Hematopoietic multipotent progenitor cell treated with erythropoietin and hydrocortisone succinate and interleukin-3 and kit ligand, for 8 days (in vitro differentiated cells): ENCODE results near the gene ANKRD12.

ENCODE experiments used
- DNase-seq: peaks from one replicate; pipeline ENCODE4 v3.0.0-alpha.2; 2015

ANKRD12 gene

DNA sequence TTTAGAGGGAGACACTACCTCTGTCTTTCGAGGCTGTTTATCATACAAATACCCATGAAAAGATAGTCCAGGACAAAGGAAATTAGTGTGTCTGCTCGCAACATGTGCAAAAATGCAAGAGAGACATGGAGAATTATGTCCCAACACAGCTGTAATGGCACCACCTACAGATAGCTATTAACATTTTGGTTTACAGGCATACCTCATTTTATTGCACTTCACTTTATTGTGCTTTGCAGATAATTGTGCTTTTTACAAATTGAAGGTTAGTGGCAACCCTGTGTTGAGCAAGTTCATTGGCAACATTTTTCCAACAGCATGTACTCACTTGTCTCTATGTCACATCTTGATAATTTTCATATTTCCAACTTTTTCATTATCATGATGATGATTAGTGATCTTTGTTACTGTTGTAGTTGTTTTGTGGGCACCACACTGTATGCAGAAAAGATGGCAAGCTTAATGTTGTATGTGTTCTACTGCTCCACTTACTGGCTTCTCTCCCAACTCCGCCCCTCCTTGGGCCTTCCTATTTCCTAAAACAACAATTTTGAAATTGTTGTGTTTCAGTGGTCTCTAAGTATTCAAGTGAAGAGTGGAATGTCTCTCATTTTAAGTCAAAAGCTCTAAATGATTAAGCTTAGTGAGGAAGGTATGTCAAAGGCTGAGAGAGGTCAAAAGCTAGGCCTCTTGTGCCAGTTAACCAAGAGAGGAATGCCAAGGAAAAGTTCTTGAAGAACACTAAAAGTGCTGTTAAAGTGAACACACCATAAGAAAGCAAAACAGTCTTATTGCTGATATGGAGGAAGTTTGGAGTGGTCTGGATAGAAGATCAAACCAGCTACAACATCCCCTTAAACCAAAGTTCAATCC is 52.0 kb downstream of the ANKRD12 start:
- DNase-seq = no peak

DNA sequence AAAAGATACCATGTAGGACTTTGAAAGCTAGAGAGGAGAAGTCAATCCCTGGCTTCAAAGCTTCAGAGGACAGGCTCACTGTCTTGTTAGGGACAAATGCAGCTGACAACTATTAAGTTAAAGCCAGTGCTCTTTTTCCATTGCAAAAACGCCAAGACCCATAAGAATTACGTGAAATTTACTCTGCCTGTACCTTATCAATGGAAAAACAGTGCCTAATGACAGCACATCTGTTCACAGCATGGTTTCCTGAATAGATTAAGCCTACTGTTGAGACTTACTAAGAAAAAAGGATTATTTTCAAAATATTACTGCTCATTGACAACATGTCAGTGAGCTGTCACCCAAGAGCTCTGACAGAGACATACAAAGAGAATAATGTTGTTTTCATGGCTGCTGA is 52.9 kb downstream of the ANKRD12 start:
- DNase-seq = peak; percentile 78

DNA sequence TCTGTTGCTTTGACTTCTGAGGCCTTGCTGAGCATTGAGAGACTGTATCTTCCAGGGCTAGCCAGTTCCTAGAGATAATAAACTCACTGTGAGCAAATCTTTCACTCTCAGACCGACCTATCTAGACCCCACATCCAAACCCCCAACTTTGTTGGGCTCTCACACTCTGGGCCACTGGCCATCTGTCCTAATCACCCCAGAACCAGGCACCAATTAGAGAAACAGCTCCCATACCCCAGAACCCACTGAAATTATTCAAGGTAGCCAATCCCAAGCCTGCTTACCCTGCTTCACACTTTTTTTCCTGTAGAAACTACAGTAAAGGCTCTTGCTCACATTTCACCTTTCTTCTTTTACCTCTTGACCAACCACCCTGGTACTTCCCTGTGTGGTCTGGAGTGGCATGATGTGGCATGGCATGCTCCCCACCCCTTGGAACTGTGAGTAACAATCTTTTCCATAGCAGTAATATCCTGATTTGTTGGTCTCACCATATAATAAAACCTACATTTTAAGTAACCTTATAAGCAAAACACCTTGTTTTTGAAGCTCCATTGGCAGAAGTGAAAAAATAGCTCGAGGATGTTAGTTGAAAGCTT is 55.2 kb downstream of the ANKRD12 start:
- peak; percentile 96 for DNase-seq

DNA sequence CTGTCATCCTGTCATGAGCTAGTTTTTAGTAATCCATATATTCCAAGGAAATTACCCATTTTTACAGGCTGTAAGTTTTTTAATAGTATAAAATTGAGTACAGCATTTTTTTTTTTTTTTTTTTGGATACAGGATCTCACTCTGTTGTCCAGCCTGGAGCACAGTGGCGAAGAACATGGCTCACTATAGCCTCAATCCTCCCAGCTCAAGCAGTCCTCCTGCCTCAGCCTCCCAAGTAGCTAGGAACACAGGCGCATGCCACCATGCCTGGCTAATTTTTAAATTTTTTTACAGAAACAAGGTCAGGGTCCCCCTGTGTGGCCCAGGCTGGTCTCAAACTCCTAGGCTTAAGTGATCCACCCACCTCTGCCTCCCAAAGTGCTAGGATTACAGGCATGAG is 56.5 kb downstream of the ANKRD12 start:
- no peak for DNase-seq

DNA sequence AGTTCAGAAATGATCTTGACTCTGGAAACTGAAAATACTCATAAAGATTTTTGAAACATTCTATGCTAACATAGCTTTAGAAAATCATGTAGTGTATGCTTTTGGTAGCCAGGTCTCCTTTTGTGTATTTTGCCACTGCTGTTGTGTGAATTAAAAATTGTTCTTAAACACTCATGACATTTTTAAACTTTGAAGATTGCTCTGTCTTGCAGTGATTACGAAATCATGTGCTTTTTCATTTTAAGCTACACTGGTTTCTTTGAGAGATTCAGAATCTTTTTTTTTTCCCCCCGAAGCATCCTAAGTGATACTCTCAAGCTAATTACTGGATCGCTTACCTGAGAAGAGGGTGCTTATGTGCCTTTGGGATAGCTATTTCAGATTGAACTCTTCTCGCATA is 60.0 kb downstream of the ANKRD12 start:
- DNase-seq = no peak

DNA sequence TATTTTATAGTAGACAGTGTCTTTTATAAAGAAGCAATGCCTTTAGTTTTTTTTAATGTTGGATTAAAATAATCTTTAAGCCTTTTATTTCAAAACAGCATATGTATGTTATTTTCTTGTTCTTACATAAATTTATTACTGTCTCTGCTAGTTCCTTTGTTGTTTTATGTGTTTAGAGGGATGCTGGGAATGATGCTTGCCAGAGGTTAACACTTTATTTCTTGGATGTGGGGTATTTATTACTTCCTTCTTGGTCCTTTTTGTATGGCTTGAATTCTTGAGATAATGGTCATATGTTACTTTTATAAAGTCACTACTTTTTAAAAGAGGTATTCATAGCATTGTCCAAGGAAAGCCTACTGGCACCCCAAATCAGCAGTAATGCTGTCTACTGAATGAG is 63.1 kb downstream of the ANKRD12 start:
- DNase-seq = no peak

DNA sequence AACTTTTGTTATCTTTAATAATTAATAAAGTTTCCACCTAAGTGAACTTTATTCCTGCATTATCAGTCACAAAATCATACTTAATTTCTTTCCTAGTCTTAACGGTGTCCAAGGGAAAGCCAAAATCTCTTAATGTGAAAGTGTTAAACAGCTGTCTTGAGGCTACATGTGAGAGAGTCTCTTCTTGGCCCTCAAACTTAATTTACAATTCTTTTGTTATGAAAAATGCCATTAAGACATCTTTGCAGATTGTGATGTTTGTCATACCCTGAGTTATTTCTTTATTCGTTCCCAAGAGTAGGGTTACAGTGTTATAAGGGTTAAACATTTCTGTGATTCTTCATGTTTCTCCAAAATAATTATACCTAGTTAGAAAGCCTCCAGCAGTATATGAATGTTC is 64.6 kb downstream of the ANKRD12 start:
- DNase-seq = no peak

DNA sequence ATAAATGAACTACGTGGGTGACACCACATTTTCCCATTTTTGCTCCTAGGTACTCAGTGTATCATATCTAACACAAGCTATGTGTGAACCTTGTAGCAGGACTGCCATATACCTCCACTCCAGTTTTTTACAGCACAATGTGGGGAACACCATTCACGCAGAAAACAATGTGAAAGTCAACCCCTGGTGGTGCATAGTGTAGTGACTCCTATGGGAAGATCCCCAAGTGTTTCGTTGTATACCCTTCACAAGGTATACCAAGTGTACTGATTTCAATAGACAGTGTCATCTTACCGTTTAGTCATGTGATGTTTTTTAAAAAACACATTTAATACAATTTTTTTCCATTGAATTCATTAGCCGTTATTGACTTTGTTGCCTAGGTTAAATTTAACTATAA is 68.1 kb downstream of the ANKRD12 start:
- no peak for DNase-seq

DNA sequence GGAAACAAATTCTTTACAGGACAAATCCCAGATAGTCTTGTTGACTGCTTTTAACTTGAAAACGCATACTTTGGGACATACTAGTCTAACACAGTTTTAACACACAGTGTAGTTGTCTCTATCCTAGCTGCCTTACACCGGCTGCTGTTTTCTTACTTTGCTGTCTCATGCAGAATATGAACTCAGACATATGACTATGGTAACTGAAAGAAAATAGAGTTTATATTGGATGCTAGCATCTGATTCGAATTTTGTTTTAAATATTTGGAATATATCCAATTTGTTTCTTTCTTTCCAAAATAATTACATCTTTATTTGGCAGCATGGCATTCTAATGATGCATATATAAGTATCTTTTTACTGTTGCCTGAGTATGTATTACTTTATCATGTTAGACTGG is 69.8 kb downstream of the ANKRD12 start:
- DNase-seq = no peak

DNA sequence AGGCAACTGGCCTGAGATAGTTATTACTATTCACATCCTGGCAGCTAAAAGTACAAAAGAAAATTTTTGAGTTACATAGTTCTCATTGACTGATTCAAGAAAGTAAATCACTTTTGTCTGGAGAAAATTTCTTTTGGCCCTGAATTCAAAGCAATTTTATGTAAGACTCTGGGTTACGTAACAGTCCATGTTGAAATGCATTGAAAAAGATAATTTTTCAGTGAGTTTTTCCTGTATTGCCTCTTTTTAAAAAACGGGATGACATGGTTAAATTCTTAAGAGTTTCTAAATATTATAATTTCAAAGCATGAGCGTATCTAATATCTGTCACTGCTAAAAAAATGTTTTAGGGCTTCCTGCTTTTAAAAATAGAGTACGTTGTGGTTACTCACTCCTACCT is 72.7 kb downstream of the ANKRD12 start:
- DNase-seq = no peak

DNA sequence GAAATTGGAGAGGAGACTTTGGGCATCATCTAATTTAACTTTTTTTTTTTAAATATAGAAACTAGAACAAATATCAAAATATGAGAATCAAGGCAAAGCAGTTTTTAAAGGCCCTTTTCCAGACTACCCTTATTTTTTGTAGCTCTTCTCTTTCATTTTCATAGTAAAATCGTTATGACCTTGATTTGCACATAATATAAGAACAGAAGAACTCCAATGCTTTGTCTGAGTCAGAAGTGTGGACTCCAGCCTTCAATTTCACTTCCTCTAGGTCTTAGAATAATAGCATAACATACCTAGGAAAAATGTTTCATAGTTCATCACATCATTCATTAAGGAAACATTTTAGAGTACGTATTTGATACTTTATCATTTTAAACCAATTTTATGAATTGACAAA is 74.4 kb downstream of the ANKRD12 start:
- DNase-seq = no peak

DNA sequence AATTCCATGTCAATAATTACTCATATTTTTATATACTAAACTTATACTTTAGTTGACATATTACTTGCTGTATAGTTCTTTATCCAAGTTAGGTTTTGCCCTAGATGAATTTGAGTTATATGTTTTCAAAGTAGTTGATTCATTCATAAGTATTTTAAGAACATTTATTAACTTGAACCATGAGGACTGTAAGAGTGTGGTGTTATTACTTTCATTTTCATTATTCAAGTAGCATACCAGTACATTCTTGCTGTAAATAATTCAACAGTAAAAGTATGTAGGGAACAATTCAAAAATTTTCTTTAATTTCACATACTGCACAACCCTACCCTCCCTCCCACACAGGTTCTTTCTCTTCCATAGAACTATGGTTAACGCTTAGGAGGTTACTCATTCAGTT is 75.4 kb downstream of the ANKRD12 start:
- no peak for DNase-seq

DNA sequence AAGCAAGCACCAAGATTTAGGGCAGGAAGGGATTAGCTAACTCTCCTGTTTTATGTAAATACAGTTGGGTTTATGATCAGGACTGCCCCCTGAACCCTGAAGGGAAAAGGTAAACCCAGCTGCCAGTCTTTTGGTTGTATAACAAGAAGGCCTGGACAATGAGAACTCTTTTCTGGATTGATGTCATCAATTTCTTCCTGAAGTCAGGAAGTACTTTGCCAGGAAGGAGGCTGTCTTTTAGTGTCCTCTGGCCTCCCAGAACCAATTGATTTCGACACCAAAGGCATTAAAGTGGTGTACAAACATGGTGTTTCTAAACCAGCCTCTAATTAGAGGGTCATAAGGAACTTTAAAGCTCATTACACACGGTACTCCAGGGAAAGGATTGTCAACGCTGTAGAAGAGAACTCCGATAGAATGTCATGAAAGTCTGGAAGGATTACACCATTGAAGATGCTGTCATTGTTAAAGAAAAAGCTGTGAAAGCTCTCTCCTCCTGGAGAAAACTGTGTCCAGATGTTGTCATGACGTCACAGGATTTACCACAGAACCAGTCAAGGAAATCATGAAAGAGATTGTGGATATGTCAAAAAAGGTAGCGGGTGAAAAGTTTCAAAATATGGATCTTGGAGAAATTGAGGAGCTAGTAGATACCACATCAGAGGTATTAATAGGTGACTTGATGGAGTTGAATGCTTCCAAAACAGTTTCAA is 78.8 kb downstream of the ANKRD12 start:
- no peak for DNase-seq

DNA sequence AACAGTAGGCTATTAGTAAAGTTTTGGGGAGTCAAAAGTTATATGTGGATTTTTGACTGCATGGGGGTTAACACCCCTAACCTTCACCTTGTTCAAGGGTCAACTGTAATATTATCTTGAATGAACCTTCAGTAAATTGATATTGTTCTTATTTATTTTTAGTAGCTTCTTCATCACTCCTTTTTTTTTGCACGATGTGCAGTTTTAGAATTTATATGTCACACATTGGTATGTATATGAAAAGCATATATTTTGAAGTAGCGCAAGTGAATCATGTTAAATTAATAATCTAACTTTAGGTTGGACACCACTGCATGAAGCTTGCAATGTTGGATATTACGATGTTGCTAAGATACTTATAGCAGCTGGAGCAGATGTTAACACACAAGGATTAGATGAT is 79.9 kb downstream of the ANKRD12 start:
- DNase-seq = no peak

DNA sequence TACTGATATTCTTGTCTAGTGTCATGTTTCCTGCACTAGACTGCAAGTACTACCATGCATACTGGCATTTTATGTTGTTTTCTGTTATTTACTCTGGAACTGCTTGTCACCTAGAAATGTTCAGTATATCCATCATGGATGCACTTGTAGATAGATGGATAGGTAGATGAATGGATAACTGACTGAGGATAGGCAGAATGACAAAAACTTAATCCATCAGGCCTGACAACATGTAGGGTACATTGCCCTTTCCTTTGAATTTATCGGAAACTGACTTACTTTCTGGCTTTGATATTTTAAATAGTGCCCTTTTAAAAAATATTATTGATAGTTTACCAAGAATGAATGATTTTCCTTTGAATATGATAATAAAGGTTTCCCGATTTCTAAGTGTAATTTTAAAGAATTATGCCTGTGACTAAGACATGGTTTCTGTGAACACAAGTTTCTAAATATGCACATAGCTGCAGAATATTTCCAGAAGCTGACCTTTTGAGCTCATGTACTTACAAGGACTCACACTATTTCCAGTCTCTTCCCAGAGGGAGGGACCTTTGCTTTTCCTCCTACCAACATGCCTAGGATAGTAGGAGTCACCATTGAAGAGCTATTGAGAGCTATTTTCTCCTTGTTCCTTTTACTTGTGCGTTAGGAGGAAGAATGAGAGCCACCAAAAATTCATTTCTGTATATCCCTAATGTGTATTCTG is 81.3 kb downstream of the ANKRD12 start:
- DNase-seq = no peak

DNA sequence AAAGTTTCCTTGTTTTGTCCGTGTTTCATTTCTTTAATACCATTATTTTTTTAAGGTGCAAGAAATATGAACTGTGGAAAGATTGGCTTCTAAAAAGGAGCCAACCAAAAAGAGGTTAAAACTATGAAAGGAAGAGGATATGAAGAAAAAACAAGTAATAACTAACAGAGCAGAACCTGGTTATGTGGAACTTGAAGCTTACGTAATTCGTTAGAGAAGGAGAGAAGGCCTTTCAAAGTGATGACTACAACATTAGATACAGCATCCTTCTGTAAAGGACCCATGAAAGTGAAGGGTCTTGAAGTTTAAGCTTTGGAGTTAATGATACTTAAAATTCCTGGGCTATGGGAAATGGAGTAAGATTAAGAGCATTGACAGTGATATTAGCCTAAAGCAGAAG is 84.5 kb downstream of the ANKRD12 start:
- DNase-seq = no peak

DNA sequence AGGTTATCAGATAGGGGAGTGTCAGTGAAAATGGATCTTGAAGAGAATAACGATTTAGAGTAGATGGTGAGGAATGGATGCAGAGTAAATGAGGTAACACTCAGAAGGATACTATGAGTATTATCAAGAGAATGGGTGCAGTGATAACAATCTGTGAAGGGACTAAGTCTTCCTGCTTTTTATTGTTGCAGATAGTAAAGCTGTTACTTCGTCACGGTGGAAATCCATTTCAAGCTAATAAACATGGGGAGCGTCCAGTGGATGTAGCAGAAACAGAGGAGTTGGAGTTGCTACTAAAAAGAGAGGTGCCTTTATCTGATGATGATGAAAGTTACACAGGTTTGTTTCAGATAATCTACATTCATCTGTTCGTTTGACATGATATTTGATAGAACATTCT is 85.1 kb downstream of the ANKRD12 start:
- DNase-seq = no peak

DNA sequence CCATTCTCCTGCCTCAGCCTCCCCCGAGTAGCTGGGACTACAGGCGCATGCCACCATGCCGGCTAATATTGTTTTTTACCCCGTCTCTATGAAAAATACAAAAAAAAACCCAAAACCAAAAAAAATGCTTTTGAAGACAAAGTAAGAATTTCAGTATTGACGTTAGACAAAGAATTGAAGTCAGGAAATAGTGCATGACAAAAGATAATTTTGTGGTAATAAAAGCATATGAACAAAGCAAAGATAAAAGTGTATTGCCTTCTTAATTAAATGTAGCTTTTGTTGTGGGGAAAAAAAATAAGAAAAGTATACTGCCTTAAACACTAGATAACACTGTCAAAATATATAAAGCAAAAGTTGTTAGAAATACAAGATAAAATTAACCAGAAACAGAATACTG is 86.8 kb downstream of the ANKRD12 start:
- peak; percentile 21 for DNase-seq

DNA sequence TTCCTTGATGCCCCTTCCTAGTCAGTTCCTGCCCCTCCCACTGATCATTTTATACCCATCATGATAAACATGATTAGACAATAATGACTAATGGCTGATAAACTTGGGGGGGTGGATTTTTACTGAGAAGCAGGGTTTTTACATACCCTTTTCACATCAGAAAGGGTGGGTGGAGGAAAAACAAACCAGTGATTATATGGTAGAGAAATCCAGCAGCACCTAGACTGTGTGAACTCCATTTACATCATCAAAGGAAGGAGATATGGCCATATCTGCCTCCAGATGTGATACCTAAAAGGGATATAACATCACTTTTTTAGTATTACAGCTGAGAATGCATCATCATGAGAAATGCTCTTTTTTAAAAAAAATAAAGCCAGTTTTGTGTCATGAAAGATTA is 89.9 kb downstream of the ANKRD12 start:
- no peak for DNase-seq

DNA sequence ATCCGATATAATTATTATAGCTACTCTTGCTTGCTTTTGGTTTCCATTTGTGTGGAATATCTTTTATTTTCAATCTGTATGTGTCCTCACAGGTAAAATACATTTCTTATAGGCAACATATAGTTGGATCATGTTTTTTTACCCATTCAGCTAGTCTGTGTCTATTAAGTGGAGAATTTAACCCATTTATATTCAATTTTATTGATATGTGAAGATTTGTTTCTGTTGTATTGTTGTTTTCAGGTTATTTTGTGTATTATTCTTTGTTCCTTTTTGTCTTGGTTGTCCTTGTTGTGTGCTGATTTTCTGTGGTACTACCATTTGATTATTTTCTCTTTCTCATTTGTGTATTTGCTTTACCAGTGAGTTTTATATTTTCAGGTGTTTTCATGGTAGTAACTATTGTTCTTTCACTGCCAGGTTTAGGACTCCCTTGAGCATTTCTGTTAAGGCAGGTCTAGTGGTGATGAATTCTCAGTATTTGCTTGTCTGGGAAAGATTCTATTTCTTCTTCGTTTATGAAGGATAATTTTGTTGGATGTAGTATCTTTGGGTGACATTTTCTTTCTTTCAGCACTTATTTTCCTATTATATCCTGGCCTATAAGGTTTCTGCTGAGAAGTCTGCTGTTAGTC is 95.4 kb downstream of the ANKRD12 start:
- no peak for DNase-seq

DNA sequence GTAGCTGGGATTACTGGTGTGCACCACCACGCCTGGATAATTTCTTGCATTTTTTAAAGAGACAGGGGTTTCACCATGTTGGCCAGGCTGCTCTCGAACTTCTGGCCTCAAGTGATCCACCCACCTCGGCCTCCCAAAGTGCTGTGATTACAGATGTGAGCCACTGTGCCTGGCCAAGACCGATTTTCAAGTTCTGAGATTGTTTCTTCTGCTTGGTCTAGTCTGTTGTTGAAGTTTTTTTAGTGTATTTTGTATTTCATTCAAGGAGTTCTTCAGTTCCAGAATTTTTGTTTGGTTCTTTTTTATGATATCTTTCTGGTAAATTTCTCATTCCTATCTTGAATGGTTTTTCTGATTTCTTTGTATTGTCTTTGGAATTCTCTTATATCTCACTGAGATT is 96.4 kb downstream of the ANKRD12 start:
- DNase-seq = no peak

DNA sequence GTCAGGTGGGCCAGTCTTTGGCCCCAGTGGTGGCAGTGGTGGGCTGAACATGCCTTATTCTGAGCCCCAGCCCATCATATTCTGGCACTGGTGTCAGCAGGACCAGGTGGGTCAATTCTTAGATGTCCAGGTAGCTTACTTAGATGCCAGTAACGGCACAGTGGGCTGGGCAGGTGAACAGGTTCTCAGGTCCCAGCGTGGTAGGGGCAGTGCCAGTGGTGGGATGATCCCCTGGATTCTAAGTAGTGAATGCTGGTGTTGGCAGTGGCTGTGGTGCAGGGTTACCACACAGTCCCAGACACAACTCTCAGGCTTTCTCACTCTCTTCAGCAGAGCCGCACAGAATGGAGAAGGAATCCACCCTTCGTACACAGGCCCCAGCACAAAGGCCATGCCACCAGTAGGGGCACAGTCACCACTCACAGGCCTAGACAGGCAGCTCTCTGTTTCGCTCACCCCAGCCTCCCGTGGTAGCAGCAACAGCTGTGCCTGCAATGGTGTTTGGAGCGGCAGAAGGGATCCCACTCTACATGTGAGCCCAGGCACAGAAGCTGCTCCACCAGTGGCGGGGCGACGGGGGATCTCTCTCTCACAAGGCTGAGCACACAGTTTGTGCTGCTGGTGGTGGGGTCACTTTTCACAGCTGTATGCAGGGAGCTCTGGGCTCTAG is 97.3 kb downstream of the ANKRD12 start:
- DNase-seq = no peak
